NCI-H345 treated with DMSO at 0.1 percent for 48 hours (cell line): Measurements from ENCODE around the gene OPTN.

Source experiments
- DNase-seq: peaks from one replicate; lab custom pipeline; 2025; ENCODE audit not compliant: unreplicated experiment; lab: John Stamatoyannopoulos, UW

OPTN gene

GRCh38 chr10:13182424-13182823 is 82.5 kb downstream of the OPTN start:
- no peak for DNase-seq

DNA sequence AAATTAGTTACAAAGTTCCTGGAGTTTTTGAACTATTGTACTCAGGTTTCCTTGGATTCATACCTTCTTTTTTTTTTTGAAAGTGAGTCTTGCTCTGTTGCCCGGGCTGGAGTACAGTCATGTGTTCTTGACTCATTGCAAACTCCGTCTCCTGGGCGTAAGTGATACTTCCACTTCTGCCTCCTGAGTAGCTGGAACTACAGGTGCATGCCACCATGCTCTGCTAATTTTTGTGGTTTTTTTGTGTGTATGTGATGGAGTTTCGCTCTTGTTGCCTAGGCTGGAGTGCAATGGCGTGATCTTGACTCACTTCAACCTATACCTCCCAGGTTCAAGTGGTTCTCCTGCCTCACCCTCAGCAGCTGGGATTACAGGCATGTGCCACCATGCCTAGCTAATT is 83.7 kb downstream of the OPTN start:
- DNase-seq = no peak

DNA sequence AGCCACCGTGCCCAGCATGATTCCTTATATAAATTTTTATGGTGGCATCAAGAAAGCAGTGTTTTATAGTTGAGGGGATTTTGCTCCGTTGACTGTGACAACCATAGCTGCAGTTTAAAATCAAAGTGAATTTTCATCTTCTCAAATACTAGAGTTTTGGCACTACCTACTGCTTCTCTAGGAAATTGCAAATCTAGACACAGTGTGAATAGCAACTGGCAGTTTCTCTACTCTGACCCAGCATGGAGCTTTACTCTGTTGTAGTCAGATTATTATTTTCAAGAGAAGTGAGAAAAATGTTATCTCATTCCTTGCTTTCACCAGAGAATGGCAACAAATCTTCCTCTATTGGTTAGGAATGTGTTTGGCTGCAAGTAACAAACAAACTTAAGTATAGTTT is 84.3 kb downstream of the OPTN start:
- DNase-seq = no peak

- no peak for DNase-seq
Measured at GRCh38 chr10:13184730-13185514, 85.0 kb downstream of the OPTN start.

DNA sequence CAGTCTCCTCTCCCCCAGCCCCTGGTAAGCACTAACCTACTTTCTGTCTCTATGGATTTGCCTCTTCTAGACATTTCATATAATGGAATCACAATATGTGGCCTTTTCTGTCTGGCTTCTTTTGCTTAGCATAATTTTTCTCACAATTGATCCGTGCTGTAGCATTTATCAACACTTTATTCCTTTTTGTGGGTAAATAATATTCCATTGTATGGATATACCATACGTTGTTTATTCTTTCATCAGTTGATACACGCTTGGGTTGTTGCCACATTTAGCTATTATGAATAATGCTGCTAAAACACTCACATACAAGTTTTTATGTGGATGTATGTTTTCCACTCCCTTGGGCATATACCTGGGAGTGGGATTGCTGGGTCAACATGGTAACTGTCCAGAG is 87.2 kb downstream of the OPTN start:
- no peak for DNase-seq
